SK-N-MC (cell line): ENCODE results near the gene DDTL.
"Not testable (repeated sequence)": the region's sequence is repeated elsewhere in the genome, so short reads cannot be mapped to it uniquely, and the experiment has no call there.

Experiments
- DNase-seq: peaks from one replicate; pipeline ENCODE4 v3.0.0-alpha.2; 2011; ENCODE audit warnings: low read depth, low spot score
- H3K27ac ChIP-seq: fragments of 200-600 bp; sonication (generic); 2 replicates; pipeline ENCODE4 v1.5.1; 2016; ENCODE audit warnings: mixed run types
- H3K36me3 ChIP-seq: fragments of 200-600 bp; sonication (generic); 2 replicates; pipeline ENCODE4 v1.6.1; 2017; ENCODE audit warnings: antibody characterized with exemption, low read length, mixed read lengths; ENCODE audit not compliant: insufficient read depth
- H3K4me3 ChIP-seq: fragments of 200-600 bp; sonication (generic); 2 replicates; pipeline ENCODE4 v1.5.1; 2016
- H3K9ac ChIP-seq: fragments of 200-600 bp; sonication (generic); 2 replicates; pipeline ENCODE4 v1.8.0; 2017; ENCODE audit warnings: mixed run types, mixed read lengths; ENCODE audit not compliant: insufficient read length
- H3K9me3 ChIP-seq: fragments of 200-600 bp; sonication (generic); 2 replicates; pipeline ENCODE4 v1.6.1; 2017; ENCODE audit warnings: low read depth, mild to moderate bottlenecking, antibody characterized with exemption, low read length, moderate library complexity, mixed read lengths
- EZH2 ChIP-seq: fragments of 200-600 bp; sonication (generic); IDR thresholded peaks from one replicate; pipeline ENCODE4 v1.6.1; 2017; ENCODE audit warnings: antibody characterized with exemption
- FOXP2 ChIP-seq: optimal IDR thresholded peaks from 2 replicates; pipeline ENCODE3; 2011; ENCODE audit warnings: mild to moderate bottlenecking, moderate library complexity; ENCODE audit not compliant: insufficient read depth; ENCODE audit errors: extremely low read length, control extremely low read depth
- POLR2AphosphoS5 ChIP-seq: IDR thresholded peaks from 2 replicates; pipeline ENCODE4 v1.6.1; 2012; ENCODE audit warnings: mild to moderate bottlenecking, low read depth, low read length, borderline replicate concordance

DDTL gene

GRCh38 chr22:23993581-23994177, 27.0 kb downstream of the DDTL start:
- not testable (repeated sequence) for H3K9me3 ChIP-seq, H3K4me3 ChIP-seq, H3K9ac ChIP-seq, H3K27ac ChIP-seq, H3K36me3 ChIP-seq, DNase-seq

- no peak overlapping the region for H3K9ac ChIP-seq
- no peak for DNase-seq
- H3K36me3 ChIP-seq: no peaks in the 10 kb centered on the region
- H3K9me3 ChIP-seq: no peaks in the 10 kb centered on the region
- no peak overlapping the region for H3K4me3 ChIP-seq
- H3K27ac ChIP-seq: no peak overlapping the region
- TF ChIP-seq EZH2: no peak
- TF ChIP-seq POLR2AphosphoS5: no peak
- no peak for TF ChIP-seq FOXP2
Measured at GRCh38 chr22:23997092-23997491, 30.4 kb downstream of the DDTL start.

DNA sequence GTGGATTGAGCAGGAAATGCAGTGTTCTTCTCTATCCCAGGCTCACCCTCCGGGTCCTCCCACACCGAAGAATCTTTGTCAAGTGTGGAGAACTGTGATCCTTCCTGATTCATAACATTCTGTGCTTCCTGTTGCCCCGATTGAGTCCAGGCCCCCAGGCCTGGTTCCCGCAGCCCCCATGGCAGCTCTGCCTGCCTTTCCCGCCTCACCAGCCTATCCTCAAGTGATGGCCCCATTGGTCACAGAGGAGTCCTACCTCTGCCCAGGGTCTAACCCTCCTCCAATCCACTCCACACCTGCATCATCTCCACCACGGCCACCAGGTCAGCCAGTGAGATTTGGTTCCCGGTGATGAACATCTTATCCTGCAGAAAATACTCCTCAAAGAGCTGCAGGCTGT, 33.1 kb downstream of the DDTL start:
- not testable (repeated sequence) for H3K36me3 ChIP-seq, DNase-seq, H3K4me3 ChIP-seq, H3K9me3 ChIP-seq, H3K9ac ChIP-seq, H3K27ac ChIP-seq

GRCh38 chr22:24001314-24001713, 34.6 kb downstream of the DDTL start:
- Histone ChIP-seq H3K27ac (no peak overlapping the region), H3K9ac (no peak overlapping the region), H3K9me3 (no peaks in the 10 kb centered on the region), H3K4me3 (no peak overlapping the region), H3K36me3 (no peaks in the 10 kb centered on the region)
- DNase-seq: no peak
- TF ChIP-seq EZH2 (no peak), FOXP2 (no peak), POLR2AphosphoS5 (no peak)

GRCh38 chr22:24002272-24002671, 35.6 kb downstream of the DDTL start:
- Histone ChIP-seq H3K9ac (no peak overlapping the region), H3K27ac (no peak overlapping the region), H3K9me3 (no peaks in the 10 kb centered on the region), H3K36me3 (no peaks in the 10 kb centered on the region), H3K4me3 (no peak overlapping the region)
- DNase-seq: no peak
- TF ChIP-seq EZH2: no peak
- no peak for TF ChIP-seq POLR2AphosphoS5
- no peak for TF ChIP-seq FOXP2

DNA sequence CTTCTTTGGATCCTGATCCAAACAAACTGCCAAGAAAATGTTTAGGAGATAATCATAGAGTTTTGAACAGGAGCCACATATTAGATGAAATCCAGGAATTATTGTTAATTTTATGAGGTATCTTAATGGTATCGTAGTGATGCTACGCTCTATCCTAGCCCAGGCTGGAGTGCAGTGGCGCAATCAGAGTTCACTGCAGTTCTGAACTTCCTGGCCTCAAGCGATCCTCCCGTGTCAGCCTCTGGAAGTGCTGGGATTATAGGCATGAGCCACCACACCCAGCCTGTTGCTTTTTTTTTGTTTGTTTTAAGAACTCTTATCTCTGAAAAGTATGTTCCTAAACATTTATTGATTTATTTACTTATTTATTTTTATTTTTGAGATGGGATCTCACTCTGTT, 36.2 kb downstream of the DDTL start:
- TF ChIP-seq POLR2AphosphoS5 (no peak), FOXP2 (no peak), EZH2 (no peak)
- H3K9ac ChIP-seq: no peak overlapping the region
- H3K9me3 ChIP-seq: no peaks in the 10 kb centered on the region
- no peak overlapping the region for H3K27ac ChIP-seq
- no peak overlapping the region for H3K4me3 ChIP-seq
- DNase-seq: no peak
- no peaks in the 10 kb centered on the region for H3K36me3 ChIP-seq

- TF ChIP-seq POLR2AphosphoS5: no peak
- no peak for TF ChIP-seq EZH2
- no peak for TF ChIP-seq FOXP2
- Histone ChIP-seq H3K27ac (no peak overlapping the region), H3K9ac (no peak overlapping the region), H3K9me3 (no peaks in the 10 kb centered on the region), H3K36me3 (no peaks in the 10 kb centered on the region), H3K4me3 (no peak overlapping the region)
- no peak for DNase-seq
Measured at GRCh38 chr22:24003887-24004286, 37.2 kb downstream of the DDTL start.

GRCh38 chr22:24005201-24005600, 38.5 kb downstream of the DDTL start, which contains the start of gene GSTT4:
Gene GSTT4, minus strand, starts transcription at chr22:24005453. Its CDS starts 97 bp downstream, at chr22:24005356.
- H3K27ac ChIP-seq: no peak within 1 kb of the TSS
- H3K9me3 ChIP-seq: no peaks in the 10 kb centered on the region
- TF ChIP-seq FOXP2 (no peak), EZH2 (no peak), POLR2AphosphoS5 (no peak)
- H3K4me3 ChIP-seq: no peak within 1 kb of the TSS
- no peaks in the 10 kb centered on the region for H3K36me3 ChIP-seq
- no peak for DNase-seq
- no peak within 1 kb of the TSS for H3K9ac ChIP-seq

DNA sequence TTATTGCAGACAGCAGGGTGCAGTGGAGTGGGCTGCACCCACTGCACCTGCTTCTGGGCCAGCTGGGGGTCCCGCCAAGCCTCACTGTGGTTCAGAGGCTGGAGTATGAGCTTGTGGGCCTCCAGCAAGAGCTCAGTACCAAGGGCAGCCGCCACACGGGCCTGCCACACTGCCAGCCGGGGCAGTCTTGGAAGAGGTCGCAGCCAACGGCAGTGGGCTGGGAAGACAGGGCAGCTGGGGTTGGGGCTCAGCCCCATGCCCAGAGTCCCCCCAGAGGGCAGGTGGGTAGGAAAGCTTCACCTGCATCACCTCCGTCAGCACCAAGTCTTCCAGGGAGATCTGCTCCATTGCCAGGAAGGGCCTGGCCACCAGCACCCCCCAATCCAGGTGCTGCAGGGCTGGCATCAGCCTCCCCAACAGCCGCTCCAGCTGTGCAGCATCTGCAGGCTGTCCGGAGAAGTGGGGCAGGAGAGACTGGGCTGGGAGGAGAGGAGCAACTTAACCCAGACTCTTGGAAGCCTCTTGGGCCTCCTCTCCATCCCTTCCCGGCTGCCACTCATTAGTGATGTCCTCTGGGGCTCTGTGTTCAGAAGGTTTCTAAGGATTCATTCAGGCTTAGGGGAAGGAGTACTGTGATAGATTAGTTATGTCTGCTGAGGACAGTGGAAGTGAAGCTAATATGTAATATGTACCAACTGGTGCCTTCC, 39.7 kb downstream of the DDTL start:
- DNase-seq: no peak
- Histone ChIP-seq H3K27ac (no peak overlapping the region), H3K36me3 (no peaks in the 10 kb centered on the region), H3K9me3 (no peaks in the 10 kb centered on the region), H3K9ac (no peak overlapping the region), H3K4me3 (no peak overlapping the region)
- TF ChIP-seq EZH2 (no peak), POLR2AphosphoS5 (no peak), FOXP2 (no peak)
